H1 (cell line): ENCODE data around the gene LPCAT3.

ENCODE experiments used
- CEBPB ChIP-seq: IDR thresholded peaks from 2 replicates; pipeline ENCODE4 v1.6.1; 2012; ENCODE audit warnings: low read depth, low read length
- CTCF ChIP-seq, 3 experiments: IDR thresholded peaks; 1 replicate in 2 of 3; 2 replicates in 1 of 3; pipeline versions ENCODE4 v1.5.1 to v1.6.1; 2011; ENCODE audit warnings: low read length in 3 of 3, mild to moderate bottlenecking in 3 of 3, inconsistent platforms in 2 of 3, low read depth in 1 of 3, moderate library complexity in 1 of 3; ENCODE audit not compliant: insufficient read depth in 1 of 3; ENCODE audit errors: control extremely low read depth in 1 of 3
- EZH2 ChIP-seq: fragments of 200-600 bp; sonication (generic); IDR thresholded peaks from 2 replicates; pipeline ENCODE4 v1.7.1; 2012; ENCODE audit warnings: low read depth, mild to moderate bottlenecking, moderate library complexity, low read length, inconsistent platforms; ENCODE audit not compliant: severe bottlenecking
- KDM1A ChIP-seq: fragments of 200-600, 300-600 bp; sonication (generic); IDR thresholded peaks from 2 replicates; pipeline ENCODE4 v1.7.1; 2016; ENCODE audit warnings: mild to moderate bottlenecking, low read length, borderline replicate concordance
- MAX ChIP-seq: IDR thresholded peaks from 2 replicates; pipeline ENCODE4 v1.6.1; 2012; ENCODE audit warnings: inconsistent platforms
- NRF1 ChIP-seq: IDR thresholded peaks from 2 replicates; pipeline ENCODE4 v1.6.1; 2011; ENCODE audit warnings: mild to moderate bottlenecking, low read depth, low read length, improper control_type of control experiment
- POLR2A ChIP-seq, 2 experiments: IDR thresholded peaks; 1 replicate in 1 of 2; 2 replicates in 1 of 2; pipeline ENCODE4 v1.6.1; 2011; ENCODE audit warnings: low read depth in 2 of 2, low read length in 2 of 2, mild to moderate bottlenecking in 2 of 2; ENCODE audit errors: control extremely low read depth in 1 of 2
- RAD21 ChIP-seq, 2 experiments: IDR thresholded peaks in 1 of 2; conservative IDR thresholded peaks in 1 of 2; 2 replicates each; pipeline ENCODE4 v1.6.1; 2011; ENCODE audit warnings: low read depth in 2 of 2, low read length in 2 of 2, improper control_type of control experiment in 1 of 2, inconsistent platforms in 1 of 2, mild to moderate bottlenecking in 1 of 2, moderate library complexity in 1 of 2
- RNF2 ChIP-seq: fragments of 200-900, 300-1000 bp; sonication (generic); IDR thresholded peaks from 2 replicates; pipeline ENCODE4 v1.7.1; 2016; ENCODE audit warnings: borderline replicate concordance, low read depth, mild to moderate bottlenecking, antibody characterized with exemption, low read length; ENCODE audit not compliant: poor library complexity, severe bottlenecking; ENCODE audit errors: missing control alignments
- RXRA ChIP-seq: IDR thresholded peaks from 2 replicates; pipeline ENCODE4 v1.6.1; 2011; ENCODE audit warnings: low read depth, mild to moderate bottlenecking, low read length, moderate library complexity; ENCODE audit not compliant: insufficient read depth
- SIN3A ChIP-seq, 2 experiments: IDR thresholded peaks in 1 of 2; conservative IDR thresholded peaks in 1 of 2; 2 replicates each; pipeline ENCODE4 v1.6.1; 2011 to 2012; ENCODE audit warnings: low read length in 2 of 2, improper control_type of control experiment in 1 of 2, low read depth in 1 of 2, mild to moderate bottlenecking in 1 of 2
- SP1 ChIP-seq: IDR thresholded peaks from 2 replicates; pipeline ENCODE4 v1.6.1; 2011; ENCODE audit warnings: low read depth, low read length
- TAF1 ChIP-seq: IDR thresholded peaks from 2 replicates; pipeline ENCODE4 v1.6.1; 2011; ENCODE audit warnings: mild to moderate bottlenecking, low read depth, low read length
- ZNF274 ChIP-seq: IDR thresholded peaks from 2 replicates; pipeline ENCODE4 v1.7.0; 2012; ENCODE audit warnings: low read length, borderline replicate concordance; ENCODE audit errors: extremely low read depth

- TF ChIP-seq CTCF (IDR thresholded peaks at IDR 0.05; ENCODE audit: control extremely low read depth in 1 of 3, insufficient read depth in 1 of 3, low read depth in 1 of 3, low read length in 3 of 3): no peak
- no peak for TF ChIP-seq SIN3A (conservative IDR thresholded peaks at IDR 0.05 in 1 of 2, IDR thresholded peaks at IDR 0.05 in 1 of 2; ENCODE audit: low read depth in 1 of 2, low read length in 2 of 2)
- TF ChIP-seq POLR2A (IDR thresholded peaks at IDR 0.05; ENCODE audit: control extremely low read depth in 1 of 2, low read depth in 2 of 2, low read length in 2 of 2): no peak
- TF ChIP-seq CEBPB: no peak
- TF ChIP-seq RAD21 (IDR thresholded peaks at IDR 0.05 in 1 of 2, conservative IDR thresholded peaks at IDR 0.05 in 1 of 2; ENCODE audit: low read depth in 2 of 2, low read length in 2 of 2): no peak
- no peak for TF ChIP-seq MAX
- TF ChIP-seq NRF1: no peak
- no peak for TF ChIP-seq KDM1A
- TF ChIP-seq SP1: no peak
- no peak for TF ChIP-seq EZH2
- TF ChIP-seq TAF1: no peak
- TF ChIP-seq RNF2: no peak
- no peak for TF ChIP-seq RXRA
- no peak for TF ChIP-seq ZNF274
Measured at GRCh38 chr12:7012024-7012607, 6.2 kb downstream of the LPCAT3 start.
